Ammon's horn (tissue), 1 donor: Measurements from ENCODE around the gene NMUR1.
A peak's percentile ranks its signal among the peaks of the same experiment; 100 is the strongest.

Experiments
- DNase-seq: peaks from one replicate; pipeline ENCODE4 v3.0.0-alpha.2; 2016; ENCODE audit warnings: low spot score

The NMUR1 gene

GRCh38 chr2:231525248-231526163, 4.7 kb downstream of the NMUR1 start:
- no peak for DNase-seq

DNA sequence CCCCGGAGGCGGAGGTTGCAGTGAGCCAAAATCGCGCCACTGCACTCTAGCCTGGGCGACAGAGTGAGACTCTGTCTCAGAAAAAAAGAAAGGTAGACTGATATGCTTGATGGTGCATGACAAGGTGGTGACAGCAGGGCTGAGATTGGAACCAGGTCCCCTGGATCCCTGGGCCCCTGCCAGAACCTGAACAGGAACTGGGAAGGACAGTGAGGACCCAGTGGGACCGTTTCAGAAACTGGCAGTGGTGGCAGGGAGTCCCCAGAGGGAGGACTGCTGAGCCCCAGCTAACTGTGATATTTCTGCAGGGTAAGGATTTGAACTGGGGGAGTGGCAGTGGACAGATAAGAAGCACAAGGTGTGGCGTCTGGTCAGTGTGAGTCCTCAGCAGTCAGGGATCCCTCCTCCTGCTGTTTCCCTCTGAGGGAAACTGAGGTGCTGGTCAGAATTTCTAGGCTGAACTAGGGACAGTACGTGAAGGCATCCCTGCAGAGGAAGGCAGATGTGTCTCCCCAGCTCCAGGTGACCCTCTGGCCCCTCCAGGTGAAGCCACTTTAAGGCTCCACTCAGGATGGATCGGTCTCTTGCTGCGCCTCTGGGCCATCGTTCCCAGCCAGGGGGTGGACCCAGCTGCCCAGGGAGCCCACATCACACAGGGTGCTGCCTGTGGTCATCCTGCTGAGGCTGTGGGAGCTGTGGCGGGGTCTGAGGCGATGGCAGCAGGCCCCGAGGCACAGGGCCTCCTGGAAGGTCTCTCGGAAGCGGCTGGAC, 5.6 kb downstream of the NMUR1 start:
- no peak for DNase-seq

GRCh38 chr2:231523451-231524285, 6.6 kb downstream of the NMUR1 start:
- no peak for DNase-seq

- no peak for DNase-seq
Observed at GRCh38 chr2:231522418-231523180, 7.6 kb downstream of the NMUR1 start.

DNA sequence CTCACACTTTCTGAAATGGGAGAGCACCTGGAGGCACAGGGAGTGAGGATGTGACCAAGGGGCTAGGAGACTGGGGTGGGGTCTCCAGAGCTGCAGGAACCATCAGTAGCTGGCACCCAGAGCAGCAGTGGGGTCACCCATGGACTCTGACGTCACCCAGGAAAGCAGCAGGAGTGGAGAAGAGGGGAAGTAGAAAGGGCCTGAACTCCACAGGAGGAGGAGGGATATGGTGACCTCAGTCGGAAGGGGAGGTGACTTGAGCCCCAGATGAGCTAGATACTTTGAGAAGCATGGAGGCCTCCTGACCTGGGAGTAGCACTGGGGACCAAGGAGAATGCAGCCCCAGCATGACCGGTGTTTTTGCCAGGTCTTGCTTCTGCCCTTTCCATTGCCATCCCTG, 8.8 kb downstream of the NMUR1 start:
- no peak for DNase-seq

GRCh38 chr2:231519975-231520555, 10.2 kb downstream of the NMUR1 start:
- DNase-seq, result no peak

DNA sequence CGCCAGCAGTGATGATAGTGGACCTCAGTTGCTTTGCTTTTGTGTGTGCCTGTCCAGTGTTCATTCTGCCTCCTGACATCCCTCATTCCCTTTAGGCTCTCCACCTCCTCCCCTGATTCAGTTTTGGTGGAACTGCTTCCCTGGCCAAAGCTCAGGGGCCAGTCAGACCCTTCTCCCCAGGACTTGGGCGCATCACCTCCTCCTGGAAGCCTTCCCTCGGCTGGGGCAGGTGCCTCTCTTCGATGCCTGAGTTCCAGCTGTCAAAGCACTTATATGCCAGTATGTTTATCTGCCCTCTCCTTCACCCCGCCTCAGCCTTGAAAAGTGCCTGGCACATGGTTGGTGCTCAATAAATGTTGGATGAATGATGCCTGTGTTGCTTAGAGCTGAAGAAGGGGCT, 11.5 kb downstream of the NMUR1 start:
- DNase-seq, result no peak

DNA sequence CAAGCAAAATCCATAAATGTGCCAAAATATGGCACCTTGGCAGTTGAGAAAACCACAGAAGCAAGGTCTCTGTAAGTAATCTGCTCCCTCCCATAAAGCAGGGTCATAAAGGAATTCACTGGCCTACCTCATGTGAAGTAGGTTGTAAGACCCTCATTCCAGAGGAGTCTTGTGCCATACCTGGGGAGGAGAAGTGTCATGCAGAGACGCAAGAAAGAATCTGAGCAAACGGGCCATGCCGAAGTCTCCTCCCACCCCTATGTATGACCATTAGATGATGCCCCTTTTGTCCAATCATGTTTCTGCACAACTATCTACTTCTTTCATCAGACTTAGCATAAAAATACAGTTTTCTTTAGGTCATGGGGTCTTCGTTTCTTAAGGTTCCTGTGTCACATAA, 14.6 kb downstream of the NMUR1 start:
- no peak for DNase-seq

DNA sequence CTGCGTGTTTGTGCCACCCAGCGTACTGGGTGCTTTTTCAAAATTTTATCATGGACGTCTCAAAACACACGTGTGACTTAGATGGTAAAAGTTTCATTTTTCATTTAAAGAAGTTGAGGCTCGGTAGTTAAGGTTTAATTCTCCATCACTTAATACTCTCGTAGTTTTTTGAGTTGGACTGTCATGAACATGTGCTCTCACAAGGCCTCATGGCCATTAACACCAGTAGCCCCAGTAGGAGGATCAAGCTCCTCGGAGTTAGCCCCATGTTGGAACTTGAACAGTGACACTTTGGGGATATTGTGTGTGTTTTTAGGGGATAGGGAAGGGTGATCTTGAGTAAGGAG, 15.3 kb downstream of the NMUR1 start:
- DNase-seq, result no peak

DNA sequence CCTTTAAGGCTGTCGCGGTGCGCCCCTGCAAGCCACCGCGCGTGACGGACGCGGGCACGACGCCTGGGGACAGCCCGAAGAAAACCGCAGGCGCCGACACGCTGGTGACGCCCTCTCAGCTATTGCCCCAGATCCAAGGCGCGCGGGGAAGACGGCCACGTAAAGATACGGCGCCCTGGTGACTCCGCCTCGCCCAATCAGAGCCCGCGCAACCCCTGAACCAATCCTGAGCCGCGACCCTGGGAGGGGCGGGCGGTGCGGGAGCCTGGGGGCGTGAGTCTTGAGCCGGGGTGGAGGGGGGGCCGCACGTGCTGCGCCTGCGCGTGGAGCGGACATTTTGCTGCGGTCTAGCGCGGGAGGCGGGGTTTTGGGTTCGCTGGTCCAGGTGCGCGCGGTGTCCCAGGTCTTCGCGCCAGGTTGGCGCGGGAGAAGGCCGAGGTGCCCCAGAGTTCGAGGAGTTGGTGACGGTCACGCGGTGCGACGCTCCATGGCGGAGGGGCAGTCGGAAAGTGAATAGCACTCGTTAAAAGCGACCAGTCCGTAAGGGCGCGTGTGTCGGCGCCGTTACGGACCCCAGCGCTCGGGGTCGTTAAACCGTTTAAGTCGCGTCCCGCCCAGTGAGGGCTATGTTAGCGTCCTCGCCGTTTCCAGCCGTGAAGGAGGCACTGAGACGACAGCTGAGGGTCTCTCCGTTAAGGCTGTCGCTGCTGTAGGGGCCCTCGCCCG, 15.9 kb downstream of the NMUR1 start:
- DNase-seq, result peak; percentile 98

- no peak for DNase-seq
Observed at GRCh38 chr2:231513746-231514224, 16.5 kb downstream of the NMUR1 start.

- DNase-seq, result peak; percentile 88
Observed at GRCh38 chr2:231512222-231512621, 18.0 kb downstream of the NMUR1 start.

DNA sequence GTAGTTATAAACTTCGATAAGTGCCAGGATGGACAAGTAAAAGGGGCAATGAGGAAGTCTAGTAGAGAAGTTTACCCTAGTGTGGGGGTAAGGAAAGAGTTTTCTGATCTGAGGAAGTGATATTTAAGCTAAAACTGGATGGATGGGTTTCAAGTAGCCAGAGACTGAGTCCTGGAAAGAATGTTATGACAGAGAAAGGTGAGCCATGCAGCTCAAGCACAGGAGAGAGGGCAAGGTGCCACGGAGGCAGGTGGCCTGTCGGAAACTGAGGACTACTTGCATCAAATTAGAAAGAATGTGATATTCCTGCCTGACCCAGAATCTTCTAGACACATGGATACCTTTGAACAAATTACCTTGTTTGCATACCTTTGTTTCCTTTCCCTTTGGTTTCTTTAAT, 26.5 kb downstream of the NMUR1 start:
- DNase-seq, result no peak

GRCh38 chr2:231502596-231502995, 27.6 kb downstream of the NMUR1 start:
- DNase-seq, result no peak

DNA sequence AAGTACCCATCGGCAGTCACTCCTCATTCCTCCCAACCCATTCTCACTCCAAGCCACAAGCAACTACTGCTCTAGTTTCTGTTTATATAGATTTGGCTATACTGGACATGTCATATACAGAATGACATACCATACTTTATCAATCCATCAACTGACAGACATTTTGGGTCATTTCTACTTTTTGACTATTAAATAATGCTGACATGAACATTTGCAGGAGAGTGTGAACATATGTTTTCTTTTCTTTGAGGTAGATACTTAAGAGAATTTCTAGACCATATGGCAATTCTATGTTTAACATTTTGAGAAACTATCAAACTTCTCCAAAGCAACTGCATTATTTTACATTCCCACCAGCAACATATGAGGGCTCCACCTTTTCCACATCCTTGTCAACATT, 32.6 kb downstream of the NMUR1 start:
- no peak for DNase-seq

- DNase-seq, result no peak
Observed at GRCh38 chr2:231494669-231495068, 35.6 kb downstream of the NMUR1 start.

DNA sequence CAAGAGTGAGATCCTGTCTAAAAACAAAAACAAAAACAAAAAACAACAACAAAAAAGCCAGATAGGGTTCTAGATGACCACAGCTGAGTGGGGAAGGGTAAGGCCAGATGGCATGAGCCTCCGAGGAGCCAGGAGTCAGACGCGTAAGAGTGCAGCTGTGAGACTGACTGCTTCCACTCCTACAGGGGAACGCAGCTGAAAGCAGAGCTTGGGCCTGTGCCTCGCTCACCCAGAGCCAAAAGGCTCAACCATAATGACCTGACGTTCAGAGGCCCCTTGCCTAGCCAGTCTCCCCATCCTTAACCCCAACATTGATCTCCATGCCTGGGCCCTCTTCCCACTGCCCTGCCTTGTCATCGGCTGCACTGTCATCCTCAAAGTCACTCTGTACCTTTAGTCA, 39.4 kb downstream of the NMUR1 start:
- DNase-seq, result no peak

- DNase-seq, result no peak
Observed at GRCh38 chr2:231489990-231490389, 40.3 kb downstream of the NMUR1 start.

DNA sequence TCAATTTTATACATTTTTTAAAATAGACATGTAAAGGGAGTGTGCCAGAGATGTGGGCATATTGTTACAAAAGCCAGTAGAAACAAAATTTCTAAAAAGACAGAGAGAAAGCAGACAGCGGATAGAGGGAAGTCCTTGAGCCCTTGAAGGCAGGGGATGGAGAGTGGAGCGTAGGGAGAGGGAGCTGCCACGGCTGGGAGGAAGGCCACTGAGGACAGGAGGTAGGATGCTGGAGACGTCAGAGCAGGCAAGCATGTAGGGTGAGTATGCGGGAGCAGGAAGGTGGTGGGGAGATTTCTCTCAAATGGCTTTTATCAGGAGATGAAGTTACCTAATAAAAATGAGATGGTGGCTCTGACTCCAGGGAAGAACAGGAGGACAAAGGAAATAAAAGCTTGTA, 41.9 kb downstream of the NMUR1 start:
- no peak for DNase-seq

DNA sequence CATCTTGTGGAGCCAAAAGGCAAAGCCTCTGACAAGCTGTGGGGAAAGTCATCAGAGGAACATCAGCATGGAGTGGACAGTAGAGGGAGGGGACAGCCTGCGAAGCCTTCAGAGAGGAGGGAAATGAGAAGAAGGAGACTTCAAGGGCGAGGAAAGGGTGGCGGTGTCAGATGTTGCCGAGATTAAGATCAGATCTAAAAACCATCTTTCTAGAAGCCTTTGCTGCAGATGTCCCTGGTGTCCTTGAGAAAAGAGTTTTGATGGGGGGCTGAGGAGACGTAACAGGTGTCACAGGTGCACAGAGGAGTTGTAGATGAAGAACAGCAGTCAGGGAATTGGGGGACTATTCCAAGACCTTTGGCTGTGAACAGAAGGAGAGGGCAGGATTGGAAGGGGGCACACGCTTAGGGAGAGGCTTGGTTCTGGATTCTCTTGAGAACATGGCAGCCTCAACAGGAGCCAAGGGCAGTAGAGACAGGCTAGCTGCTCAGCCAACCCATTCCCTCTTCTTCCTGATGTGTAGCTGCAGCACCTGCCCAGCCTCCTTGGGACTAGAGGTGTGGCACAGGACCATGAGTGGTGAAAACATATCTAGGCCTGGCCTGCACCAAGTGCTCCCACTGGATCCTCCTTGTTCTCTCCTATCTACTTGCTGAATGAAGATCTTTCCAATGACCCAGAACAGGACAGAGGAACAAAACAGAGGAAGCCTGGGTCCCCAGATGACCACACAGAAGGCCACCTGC, 43.2 kb downstream of the NMUR1 start:
- no peak for DNase-seq
